AG04450 (cell line): ENCODE measurements around the gene CCDC73. TPM values are rescaled to one million over a fixed set of nuclear protein-coding genes. Genes with fewer than 3 reads are reported as not detected.

Experiments used
- CTCF ChIA-PET: fragments of 300-600, 350-600 bp; formaldehyde crosslinking; extraction: SDS; loops from one replicate; lab custom pipeline; 2022; ENCODE audit warnings: antibody characterized with exemption, inconsistent platforms; lab: Charles Lee
- POLR2A ChIA-PET: fragments of 350-600 bp; formaldehyde crosslinking; extraction: SDS; loops from one replicate; lab custom pipeline; 2021; ENCODE audit warnings: antibody characterized with exemption, inconsistent platforms; lab: Yijun Ruan, JAX
- DNase-seq: peaks from one replicate; pipeline ENCODE4 v3.0.0-alpha.2; 2011; ENCODE audit warnings: low read depth, low spot score
- H3K27ac ChIP-seq: one replicate; pipeline ENCODE4 v1.5.1; 2012; ENCODE audit warnings: low read depth, low read length, control low read depth
- H3K27me3 ChIP-seq: one replicate; pipeline ENCODE4 v1.6.0; 2012; ENCODE audit warnings: low read length; ENCODE audit not compliant: control insufficient read depth, insufficient read depth
- H3K4me3 ChIP-seq: 2 replicates; pipeline ENCODE4 v1.5.1; 2011; ENCODE audit warnings: mild to moderate bottlenecking, low read depth, low read length, control low read depth
- H3K9me3 ChIP-seq: 2 replicates; pipeline ENCODE4 v1.5.1; 2012; ENCODE audit warnings: low read length; ENCODE audit not compliant: control insufficient read depth, insufficient read depth
- CTCF ChIP-seq: IDR thresholded peaks from 2 replicates; pipeline ENCODE4 v1.5.1; 2011; ENCODE audit warnings: low read depth, low read length, control low read depth, inconsistent platforms
- polyA plus RNA-seq: library from polyadenylated mRNA; depleted of rRNA; stranded (reverse); fragments of >200 nt; gene quantifications from 2 replicates; pipeline ENCODE4 v1.2.3, GENCODE V29; 2011

The CCDC73 gene
- polyA plus RNA-seq, 1 experiment: not detected

- no peak for DNase-seq
- no peak for TF ChIP-seq CTCF
- ChIA-PET CTCF (interaction anchor here (1.2 to 1.3 kb wide), 2 partner anchors 41 to 57 kb away, joined by 3 read pairs; no protein-coding TSS in a partner anchor), POLR2A (interaction anchor here (0.6 kb wide), 1 partner anchor 15 kb away, joined by 5 read pairs; no protein-coding TSS in a partner anchor)
- no peak overlapping the region for H3K27ac ChIP-seq
- no peaks in the 10 kb centered on the region for H3K27me3 ChIP-seq
- H3K9me3 ChIP-seq: no peaks in the 10 kb centered on the region
- no peak overlapping the region for H3K4me3 ChIP-seq
Observed at GRCh38 chr11:32752001-32752400, 42.5 kb downstream of the CCDC73 start.

DNA sequence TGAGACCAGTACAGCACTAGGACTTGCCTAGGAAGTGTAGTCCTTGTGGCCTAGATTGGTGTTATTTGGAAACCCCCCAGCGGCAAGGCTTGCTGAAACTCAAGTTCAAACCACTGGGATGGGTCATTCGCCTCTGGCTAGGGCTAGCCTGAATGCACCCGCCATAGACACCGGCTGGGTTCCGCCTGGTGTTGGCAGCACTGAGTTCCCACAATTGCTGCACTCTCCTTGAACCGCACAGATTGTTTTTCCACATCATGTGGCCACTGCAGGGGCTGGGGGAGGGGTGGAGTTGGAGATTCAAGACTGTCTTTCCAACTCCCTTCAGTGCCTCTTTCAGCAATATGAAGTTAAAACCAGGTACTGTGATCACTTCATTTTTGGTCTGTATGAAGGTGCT, 43.1 kb downstream of the CCDC73 start:
- ChIA-PET POLR2A (no interaction called here), CTCF (no interaction called here)
- Histone ChIP-seq H3K27ac (no peak overlapping the region), H3K27me3 (no peaks in the 10 kb centered on the region), H3K4me3 (no peak overlapping the region), H3K9me3 (no peaks in the 10 kb centered on the region)
- no peak for TF ChIP-seq CTCF
- no peak for DNase-seq

DNA sequence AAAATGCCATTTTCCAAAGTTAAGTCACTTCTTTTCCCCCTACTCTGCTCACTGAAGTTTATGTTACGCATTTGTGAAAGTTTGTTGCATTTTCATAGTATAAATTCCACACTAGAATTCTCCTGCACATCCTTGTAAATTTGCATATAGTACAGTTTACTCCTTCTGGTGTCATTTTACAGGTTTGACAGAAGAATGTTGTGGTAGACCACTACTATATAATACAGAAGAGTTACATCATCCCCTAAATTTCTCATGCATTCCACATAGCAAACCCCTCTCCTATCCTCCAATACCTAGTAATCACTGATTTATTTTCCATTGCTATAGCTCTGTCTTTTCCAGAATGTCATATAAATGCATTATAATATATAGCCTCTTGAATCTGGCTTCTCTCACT, 64.5 kb downstream of the CCDC73 start:
- no peak for DNase-seq
- H3K9me3 ChIP-seq: 0 out of 2 replicates have a peak, but pooled peaks cover 3% of the 10 kb centered on the region
- no peak overlapping the region for H3K27ac ChIP-seq
- TF ChIP-seq CTCF: no peak
- H3K27me3 ChIP-seq: no peaks in the 10 kb centered on the region
- CTCF ChIA-PET: no interaction called here
- POLR2A ChIA-PET: no interaction called here
- H3K4me3 ChIP-seq: no peak overlapping the region

- ChIA-PET POLR2A (no interaction called here), CTCF (no interaction called here)
- DNase-seq: no peak
- no peak for TF ChIP-seq CTCF
- Histone ChIP-seq H3K9me3 (no peaks in the 10 kb centered on the region), H3K27ac (no peak overlapping the region), H3K4me3 (no peak overlapping the region), H3K27me3 (no peaks in the 10 kb centered on the region)
Observed at GRCh38 chr11:32723332-32723731, 71.1 kb downstream of the CCDC73 start.

GRCh38 chr11:32722255-32722654, 72.2 kb downstream of the CCDC73 start:
- ChIA-PET CTCF (no interaction called here), POLR2A (no interaction called here)

More at GRCh38 chr11:32722255-32722654, 72.2 kb downstream of the CCDC73 start:
- DNase-seq: no peak
- Histone ChIP-seq H3K27me3 (no peaks in the 10 kb centered on the region), H3K4me3 (no peak overlapping the region), H3K9me3 (no peaks in the 10 kb centered on the region), H3K27ac (no peak overlapping the region)
- TF ChIP-seq CTCF: no peak
